NK-92 treated with Interleukin-12 subunit alpha and Interleukin-12 subunit beta, amount 100 ng/mL, for 24 hours (cell line): ENCODE results near the gene GTPBP10.

Experiments
- DNase-seq: peaks from one replicate; lab custom pipeline; 2025; lab: John Stamatoyannopoulos, UW

Gene GTPBP10

DNA sequence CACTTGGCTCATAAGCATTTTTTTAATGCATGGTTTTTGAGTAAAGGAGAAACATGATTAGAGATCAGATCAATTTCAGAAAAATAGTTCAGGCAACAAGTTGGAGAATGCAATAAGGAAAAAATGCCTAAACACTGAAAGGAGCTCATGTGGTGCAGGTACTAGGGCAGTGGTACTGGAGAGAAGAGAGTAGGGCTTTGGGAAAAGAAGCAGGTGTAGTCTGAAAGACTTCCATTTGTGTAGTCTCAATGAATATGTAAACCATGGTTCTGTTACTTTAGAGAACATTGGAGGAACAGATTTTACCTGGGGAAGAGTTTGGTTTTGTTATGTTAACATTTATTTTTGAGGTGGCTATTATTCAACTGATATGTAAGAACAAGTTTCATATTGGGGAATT is 5.5 kb downstream of the GTPBP10 start:
- DNase-seq, result no peak

DNA sequence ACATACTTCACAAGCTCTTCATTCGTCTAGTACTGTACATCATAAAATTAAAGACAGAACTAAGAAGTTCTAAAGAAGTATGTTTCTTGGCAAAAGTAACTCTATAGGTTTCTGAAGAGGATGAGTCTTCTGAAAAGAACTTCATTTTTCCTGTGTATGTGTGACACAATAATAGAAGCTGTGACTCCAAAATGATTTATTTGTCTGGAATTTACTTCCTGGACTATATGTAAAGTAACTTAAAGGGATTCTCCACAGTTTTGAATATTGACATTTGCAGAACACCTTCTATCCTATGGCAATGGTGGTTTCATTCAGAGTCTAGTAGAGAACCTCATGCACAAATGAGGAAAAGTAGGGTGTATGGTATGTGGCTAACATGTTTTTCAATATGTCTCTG is 36.9 kb downstream of the GTPBP10 start:
- no peak for DNase-seq

DNA sequence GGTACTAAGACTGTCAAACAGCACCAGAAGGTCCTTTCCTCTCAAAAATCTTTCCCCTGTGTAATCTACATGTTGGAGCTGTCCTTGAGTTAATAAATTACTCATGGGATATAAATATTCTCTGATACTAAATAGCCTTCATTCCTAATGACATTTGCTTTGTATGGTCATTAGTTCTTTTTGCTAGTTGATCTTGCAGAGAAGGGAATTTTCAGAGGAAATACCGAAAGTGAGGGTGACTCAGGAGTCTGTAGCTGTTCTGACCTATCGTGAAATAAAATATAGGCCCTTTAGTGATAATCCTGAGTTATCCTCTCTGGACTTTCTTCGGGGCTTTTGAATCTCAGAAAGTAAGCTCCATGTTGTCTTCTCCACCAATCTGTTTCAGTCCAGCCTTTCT is 37.3 kb downstream of the GTPBP10 start:
- DNase-seq, result no peak

DNA sequence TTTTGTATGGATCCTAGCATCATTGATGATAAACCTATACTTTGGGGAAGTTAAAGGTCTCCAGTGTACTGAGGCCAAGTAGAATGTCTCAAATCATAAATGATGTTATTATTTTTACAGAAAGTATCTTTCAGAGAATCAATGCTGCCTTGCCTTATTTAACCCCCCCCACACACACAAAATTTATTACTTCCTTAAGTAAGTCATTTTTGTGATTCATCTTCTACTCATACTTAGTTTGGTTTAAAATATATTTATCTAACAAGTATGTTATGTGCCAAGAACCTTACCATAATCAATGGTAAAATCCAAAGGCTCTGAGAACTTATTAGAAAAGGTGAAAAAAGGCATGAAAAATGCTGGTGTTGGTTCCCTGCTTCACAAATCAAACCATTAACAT is 37.9 kb downstream of the GTPBP10 start:
- no peak for DNase-seq

DNA sequence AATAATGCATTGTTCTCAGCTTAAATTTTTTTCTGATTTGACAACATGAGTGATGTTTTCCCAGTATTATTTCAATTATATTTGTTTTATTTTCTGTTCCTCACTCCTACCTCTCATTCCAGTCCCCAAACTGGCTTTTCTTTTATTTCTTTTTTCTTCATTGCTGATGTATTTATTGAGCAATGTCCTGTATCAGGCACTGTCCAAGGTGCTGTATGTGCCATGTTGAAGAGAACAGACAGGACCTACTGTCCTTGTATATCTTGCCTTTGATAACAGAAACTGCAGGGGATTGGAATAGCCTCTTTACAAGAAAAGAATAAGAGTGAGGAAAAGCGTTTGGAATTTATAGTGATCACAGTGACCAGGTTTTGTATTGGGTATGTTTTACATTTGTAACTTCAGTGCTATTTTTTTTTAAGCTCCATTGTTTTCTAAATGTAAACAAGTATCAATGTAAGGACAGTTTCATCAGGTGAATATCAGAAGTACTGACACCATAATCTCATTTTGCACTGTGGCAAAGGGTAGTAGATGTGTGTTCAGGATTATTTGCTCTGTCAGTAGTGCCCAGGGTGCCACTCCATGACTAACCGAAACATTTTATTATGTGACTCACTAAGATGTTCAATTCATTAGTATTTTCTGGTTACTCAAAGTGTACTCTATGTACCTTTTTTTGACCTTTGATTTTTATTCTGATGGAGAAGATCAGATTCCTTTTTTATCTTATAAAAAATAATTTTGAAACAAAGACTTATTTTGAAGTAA is 41.1 kb downstream of the GTPBP10 start:
- DNase-seq, result no peak

DNA sequence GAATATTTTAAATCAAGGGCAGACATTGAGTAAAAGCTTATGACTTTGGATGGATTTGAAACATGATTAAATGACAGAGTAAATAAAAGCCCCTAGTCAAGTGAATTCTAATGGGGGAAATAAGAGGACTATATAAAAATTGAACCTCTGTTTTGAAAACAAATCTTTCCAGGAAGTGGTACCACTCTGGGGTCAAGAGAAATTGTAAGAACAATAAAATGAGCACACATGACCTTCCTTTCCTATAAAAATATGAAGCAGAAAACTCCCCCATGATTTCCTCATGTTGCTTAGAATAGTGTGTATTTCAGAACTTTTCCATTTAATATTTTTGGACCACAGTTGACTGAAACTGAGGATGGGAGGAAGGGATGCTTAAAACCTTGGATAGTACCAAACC is 44.4 kb downstream of the GTPBP10 start:
- no peak for DNase-seq

DNA sequence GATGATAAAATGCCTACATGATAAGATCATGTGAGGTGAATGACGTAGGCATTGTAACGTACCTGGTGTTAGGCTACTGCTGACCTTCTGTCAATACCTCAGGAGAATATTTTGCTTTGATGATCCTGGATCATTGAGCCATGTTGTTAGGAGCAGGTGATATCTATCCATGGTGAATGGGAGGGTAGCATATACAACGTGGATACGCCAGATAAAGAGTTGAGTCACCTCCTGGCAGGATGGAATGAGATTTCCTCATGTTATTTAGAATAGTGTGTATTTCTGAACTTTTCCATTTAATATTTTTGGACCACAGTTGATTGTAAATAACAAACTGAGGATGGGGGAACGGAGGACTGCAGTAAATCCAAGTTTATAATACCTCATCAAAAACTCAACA is 45.0 kb downstream of the GTPBP10 start:
- DNase-seq, result no peak

DNA sequence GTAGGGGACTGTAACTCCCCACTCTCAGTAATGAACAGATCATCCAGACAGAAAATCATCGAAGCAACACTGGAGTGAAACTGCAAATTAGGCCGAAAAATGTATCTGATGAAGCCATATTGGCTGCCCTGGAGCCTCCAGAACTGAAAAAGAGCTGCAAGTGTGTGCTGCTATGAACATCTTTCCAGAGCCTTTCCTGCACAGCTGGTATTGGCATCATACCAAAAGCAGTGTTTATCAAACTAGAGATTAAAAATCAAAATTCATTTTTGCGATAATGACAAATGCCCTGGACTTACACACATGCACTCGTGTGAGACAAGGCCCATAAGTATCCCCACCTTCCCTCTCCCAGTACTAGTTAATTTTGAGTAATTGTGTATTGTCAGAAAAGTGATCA is 49.9 kb downstream of the GTPBP10 start:
- no peak for DNase-seq

DNA sequence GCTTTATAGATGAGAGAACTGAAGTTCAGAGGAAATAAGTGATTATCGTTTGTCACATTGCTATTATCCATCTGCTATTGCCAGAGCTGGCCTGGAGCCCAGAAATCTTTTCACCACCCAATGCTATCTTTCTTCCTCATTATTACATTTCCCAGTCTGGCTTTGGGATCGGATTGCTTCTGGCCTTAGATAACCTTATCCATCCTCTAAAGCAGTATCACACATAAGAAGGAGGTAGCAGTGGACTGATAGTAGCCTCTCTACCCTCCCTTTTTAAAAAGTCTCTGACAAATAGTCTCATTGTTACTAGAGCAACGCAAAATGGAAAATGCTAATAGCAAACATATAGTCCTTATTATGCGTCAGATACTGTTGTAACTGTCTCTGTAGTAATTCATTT is 55.5 kb downstream of the GTPBP10 start:
- no peak for DNase-seq

DNA sequence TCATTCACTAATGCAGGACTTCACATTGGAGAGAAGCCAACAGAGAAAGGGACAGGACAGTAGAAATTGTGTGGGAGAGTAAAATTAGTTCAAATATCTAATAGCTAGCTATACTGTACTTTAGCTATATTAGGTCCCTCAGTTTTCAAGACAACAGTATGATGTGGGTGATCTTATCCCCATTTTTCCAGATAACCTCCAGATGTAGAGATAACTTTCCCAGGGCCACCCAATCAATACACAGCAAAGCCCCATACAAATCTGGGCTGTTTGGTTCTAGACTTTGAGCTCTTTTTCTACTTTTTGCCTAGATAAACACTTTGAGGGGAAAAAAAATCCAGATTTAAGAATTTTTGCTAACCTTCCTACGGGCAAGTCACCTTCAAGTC is 56.3 kb downstream of the GTPBP10 start:
- DNase-seq, result no peak

DNA sequence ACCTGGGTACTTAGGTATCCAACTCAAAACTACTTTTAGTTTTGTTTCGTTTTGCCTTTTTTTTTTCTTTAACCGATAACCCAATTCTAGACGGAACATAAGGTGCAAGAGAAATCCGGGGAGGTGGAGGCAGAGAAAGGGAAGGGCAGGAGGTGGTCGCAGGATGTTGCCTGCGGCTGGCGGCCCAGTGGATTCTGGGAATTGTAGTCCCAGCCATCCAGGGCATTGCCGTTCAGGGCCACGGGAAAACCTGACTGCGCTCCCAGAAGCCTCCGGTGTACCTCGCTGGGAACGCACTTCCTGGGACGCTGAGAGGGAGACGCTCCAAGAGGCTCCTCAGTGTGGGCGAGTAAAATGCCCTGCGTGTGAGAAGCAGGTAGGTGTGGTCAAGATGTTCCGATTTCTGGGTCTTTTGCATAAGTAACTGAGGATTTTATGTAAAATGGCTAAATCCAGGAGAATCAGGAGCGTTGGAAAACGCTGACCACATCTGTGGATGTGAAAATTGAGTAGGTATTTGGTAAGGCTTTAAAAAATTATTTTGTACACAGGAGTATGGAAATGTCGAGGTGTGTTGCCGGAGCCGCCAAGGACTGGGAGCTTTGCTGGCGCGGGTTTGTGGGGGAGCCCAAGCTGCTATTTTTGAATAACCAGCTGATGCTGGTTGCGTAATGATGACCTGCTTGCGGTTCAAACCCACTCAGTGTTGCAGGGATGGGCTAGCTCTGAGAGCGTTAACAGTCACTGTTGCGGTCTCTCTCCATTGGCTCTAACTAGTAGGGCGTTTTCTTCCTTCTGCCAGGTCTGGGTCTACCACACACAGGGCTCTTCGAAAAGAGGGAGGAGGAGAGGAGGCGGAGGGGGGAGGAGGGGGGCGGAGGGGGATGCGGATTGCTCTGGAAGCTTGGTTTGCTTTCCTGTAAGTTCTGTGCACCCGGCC is 56.9 kb downstream of the GTPBP10 start, which contains the start of gene CLDN12:
TSS of gene CLDN12 (plus strand) at position 288 of the 940 bp plus-strand sequence. CDS start 9,216 bp downstream, outside the sequence.
- DNase-seq, result peak; percentile 89

DNA sequence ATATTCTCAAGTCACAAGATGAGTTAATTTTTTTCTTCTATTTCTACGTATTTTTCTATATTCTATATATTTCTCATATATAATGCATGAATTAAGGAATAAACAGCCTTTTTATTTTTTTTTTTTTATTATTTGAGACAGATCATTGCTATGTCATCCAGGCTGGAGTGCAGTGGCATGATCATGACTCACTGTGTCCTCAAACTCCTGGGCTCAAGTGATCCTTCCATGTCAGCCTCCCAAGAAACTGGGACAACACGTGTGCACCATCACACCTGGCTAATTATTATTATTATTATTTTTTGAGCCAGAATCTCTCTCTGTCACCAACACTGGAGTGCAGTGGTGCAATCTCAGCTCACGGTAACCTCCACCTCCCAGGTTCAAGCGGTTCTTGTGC is 58.3 kb downstream of the GTPBP10 start:
- DNase-seq, result no peak

DNA sequence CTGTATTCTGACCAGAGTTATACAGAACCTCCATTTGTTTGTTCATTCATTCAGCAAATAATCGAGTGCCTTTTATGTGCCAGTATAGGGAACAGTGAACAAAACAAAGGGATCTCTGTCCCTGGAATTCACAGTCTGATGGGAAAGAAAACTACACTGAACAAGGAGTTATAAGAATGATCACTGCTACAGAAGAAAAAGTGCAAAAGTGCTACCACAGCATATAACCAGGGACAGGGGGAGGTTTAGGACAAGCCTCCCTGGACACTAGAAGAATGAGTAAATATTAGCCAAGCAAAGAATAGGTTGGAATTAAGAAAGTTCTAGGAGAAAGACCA is 60.9 kb downstream of the GTPBP10 start:
- DNase-seq, result no peak

DNA sequence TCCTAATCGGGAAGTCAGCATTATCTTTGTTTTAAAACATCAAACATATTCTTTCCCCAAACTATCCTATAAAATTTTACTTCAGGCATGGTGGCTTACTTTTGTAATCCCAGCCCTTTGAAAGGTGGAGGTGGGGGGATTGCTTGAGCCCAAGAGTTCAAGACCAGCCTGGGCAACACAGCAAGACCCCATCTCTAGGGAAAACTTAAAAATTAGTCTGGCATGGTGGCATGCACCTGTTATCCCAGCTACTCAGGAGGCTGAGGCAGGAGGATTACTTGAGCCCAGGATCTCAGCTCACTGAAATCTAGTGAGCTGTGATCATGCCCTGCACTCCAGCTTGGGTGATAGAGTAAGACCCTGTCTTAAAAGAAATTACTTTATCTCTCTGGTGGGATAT is 61.6 kb downstream of the GTPBP10 start:
- DNase-seq, result no peak

DNA sequence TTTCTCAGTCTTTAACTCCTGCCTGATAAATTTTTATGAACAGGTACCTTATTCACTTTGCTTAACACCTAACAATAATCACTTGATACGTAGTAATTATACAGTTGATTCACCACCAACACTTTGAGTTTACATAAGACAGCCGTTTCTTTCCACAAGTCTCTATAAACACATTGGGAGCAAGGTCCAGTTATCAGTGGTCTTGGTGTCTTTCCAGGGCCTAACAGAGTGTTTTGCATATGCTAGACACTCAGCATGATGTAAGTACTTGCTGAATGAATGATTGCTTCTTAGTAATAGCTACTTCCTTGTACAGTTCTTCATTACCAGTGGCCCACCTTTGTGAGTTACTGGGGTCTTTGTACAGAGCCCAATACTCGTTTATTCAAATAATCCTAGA is 63.2 kb downstream of the GTPBP10 start:
- DNase-seq, result no peak

DNA sequence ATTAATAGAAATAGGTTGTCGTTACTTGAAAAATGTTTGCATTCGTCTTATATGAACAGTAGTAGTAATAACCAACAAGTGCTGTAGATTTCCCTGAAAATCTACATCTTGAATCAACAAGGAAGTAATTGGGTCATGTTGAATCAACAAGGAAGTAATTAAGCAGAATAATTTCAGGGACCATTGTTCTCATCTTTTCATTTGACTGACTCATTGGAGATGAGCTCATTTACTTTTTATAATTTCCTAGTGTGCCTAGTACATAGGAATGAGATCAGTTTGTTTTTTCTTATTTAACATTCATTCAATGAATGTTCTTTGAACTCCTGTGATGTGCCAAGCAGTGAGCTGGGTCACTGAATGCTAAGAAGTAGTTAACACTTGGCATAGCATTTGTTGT is 65.0 kb downstream of the GTPBP10 start:
- DNase-seq, result no peak

DNA sequence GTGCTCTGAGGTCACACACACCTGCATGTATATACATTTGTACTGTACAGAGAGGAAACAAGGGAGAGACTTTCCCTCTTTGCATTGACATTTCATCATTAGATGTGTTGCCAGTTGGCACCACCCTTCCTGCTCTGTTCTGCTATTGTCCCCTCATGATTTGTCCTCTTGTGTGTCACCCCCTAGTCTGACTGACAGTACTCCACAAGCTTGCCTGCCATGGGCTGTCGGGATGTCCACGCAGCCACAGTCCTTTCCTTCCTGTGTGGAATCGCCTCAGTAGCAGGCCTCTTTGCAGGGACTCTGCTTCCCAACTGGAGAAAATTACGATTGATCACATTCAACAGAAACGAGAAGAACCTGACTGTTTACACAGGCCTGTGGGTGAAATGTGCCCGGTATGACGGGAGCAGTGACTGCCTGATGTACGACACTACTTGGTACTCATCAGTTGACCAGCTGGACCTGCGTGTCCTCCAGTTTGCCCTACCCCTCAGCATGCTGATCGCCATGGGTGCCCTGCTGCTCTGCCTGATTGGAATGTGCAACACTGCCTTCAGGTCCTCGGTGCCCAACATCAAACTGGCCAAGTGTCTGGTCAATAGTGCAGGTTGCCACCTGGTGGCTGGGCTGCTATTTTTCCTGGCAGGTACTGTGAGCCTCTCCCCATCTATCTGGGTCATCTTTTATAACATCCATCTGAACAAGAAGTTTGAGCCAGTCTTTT is 66.1 kb downstream of the GTPBP10 start:
- DNase-seq, result no peak

DNA sequence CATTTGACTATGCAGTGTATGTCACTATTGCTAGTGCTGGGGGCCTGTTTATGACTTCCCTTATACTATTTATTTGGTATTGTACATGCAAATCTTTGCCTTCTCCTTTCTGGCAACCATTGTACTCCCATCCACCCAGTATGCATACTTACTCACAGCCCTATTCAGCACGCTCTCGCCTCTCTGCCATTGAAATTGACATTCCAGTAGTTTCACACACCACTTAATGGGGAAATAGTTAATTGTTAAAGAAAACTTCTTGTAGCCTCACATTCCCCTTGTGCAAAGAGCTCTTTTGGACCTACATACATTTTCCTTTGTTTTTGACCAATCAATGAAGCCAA is 66.6 kb downstream of the GTPBP10 start:
- DNase-seq, result no peak

DNA sequence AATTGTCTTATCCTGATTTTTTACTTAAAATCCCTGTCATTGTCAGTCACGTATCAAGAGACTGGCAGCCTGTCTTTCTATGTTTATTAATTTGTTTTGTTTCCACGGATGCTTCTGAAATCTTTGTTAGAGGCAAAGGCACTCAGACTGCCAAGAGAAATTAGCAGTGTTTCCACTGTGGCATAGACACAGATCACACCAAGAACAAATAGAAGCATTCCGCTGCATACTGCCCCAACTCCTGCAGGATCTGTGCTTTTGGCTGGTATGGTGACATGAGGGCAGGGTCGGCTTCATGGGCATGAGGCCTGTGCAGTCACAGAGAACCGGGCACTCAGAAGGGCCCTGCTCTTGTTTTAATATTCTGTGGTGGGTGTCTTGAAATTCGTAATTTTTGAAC is 75.1 kb downstream of the GTPBP10 start:
- no peak for DNase-seq

DNA sequence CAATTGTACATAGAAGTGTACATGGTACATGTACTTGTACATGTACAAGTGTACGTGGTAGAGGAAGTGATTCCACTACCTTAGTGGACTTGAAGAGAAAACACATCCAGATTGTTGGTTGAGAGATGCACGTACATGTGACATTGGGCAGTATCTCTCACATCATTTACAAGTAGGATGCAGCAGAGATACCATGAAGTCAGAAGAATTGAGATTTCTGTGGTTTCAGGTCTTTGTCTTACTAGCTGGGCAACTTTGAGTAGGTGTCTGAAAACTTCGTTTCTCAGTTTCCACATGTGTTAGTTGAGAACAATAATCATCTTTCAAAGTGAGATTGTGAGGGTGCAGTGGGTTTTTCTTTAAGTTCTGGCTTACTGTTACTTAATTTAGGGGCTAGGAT is 78.2 kb downstream of the GTPBP10 start:
- DNase-seq, result no peak

DNA sequence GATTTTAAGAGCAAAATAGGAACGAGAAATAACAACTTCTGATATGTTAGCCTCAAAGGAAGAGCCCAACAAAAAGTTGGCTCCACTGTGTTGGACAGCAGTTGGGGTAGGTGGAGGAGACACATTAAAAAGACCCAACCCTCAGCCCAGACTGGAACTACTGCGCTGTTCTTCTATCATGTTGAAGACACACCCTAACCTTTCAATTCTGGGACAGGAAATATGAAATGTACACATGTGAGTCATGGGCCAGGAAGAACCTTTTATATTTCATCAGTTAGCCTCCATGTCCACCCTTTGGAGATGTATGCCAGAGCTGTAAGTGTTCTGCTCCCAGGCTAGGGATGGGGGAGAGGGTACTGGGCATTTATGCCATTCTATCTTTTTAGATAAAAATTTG is 78.9 kb downstream of the GTPBP10 start:
- DNase-seq, result no peak

DNA sequence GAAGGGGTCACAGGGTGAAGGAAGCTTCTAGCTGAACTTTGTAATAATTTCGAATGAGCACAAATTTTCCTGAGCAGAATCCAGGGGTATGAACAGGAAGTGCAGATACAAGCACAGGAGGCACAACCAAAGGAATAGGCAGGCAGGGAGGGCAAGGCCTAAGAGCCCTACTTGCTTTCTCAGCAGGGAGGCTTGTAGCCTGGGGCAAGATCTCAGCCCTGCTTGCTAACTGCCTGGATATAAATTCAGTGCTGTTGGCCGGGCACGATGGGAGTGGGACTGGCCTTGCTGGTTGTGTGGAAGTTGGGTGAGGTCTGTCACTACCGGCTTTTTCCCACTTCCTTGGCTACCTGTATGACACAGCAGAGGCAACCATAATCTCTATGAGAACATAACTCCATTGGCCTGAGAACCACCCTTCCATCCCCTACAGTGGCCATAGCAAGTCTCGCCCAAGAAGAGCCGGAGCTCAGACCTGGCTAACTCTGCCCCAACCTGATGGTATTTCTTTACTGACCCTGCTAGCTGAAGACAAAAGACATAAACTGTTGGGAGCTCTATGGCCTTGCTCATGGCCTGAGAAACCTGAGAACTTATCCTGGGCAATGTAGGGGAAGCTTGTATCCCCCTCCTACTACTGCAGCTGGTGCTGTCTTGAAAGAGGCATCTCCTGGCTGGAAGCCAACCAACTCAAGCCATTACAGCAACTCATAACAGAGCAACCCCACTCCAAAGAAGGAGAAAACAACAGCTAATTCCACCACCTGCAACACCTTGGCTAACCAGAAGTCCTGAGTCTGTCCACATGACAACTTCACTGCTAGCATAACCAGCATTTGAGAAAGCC is 84.3 kb downstream of the GTPBP10 start:
- DNase-seq, result no peak
